WTC11 (cell line): ENCODE measurements around the gene EOLA1. TPM values are rescaled to one million over a fixed set of nuclear protein-coding genes. Genes with fewer than 3 reads are reported as not detected.
A peak's percentile ranks its signal among the peaks of the same experiment; 100 is the strongest.

ENCODE experiments used
- ATAC-seq: fragments of 200-7000 bp; cut with Tn5 transposase; 2 replicates; pipeline ENCODE4 v1.10.0; 2021; ENCODE audit warnings: mild to moderate bottlenecking, moderate library complexity
- Bru-seq: library from RNA; stranded (reverse); fragments of 400-500 nt; gene quantifications from one replicate; lab custom pipeline; 2021; lab: Mats Ljungman, UMichigan
- CTCF ChIA-PET: fragments of 300-600 bp; sonication (Branson Sonifier 250); formaldehyde crosslinking; loops from one replicate; lab custom pipeline; 2021; ENCODE audit warnings: antibody characterized with exemption; lab: Charles Lee
- POLR2A ChIA-PET: fragments of 350-600 bp; sonication (Branson Sonifier 250); formaldehyde crosslinking; loops from one replicate; lab custom pipeline; 2021; ENCODE audit warnings: antibody characterized with exemption; lab: Charles Lee
- DNase-seq: peaks from one replicate; pipeline ENCODE4 v3.0.0; 2021; ENCODE audit warnings: low spot score
- H3K27ac Mint-ChIP-seq: 2 replicates; pipeline ENCODE4 v1.8.0; 2021; ENCODE audit warnings: mixed read lengths
- H3K27me3 Mint-ChIP-seq: 2 replicates; pipeline ENCODE4 v1.8.0; 2021; ENCODE audit warnings: low read depth, mild to moderate bottlenecking, moderate library complexity, mixed read lengths
- H3K36me3 Mint-ChIP-seq: 2 replicates; pipeline ENCODE4 v1.8.0; 2021; ENCODE audit warnings: mixed read lengths
- H3K4me1 Mint-ChIP-seq: 2 replicates; pipeline ENCODE4 v1.8.0; 2022; ENCODE audit warnings: mixed read lengths
- H3K4me3 Mint-ChIP-seq: 2 replicates; pipeline ENCODE4 v1.8.0; 2021; ENCODE audit warnings: mild to moderate bottlenecking, moderate library complexity, mixed read lengths
- H3K9me3 Mint-ChIP-seq: 2 replicates; pipeline ENCODE4 v1.8.0; 2021; ENCODE audit warnings: mixed read lengths
- ATF6 ChIP-seq: sonication (generic); formaldehyde crosslinking; IDR thresholded peaks from 2 replicates; pipeline ENCODE4 v1.8.1; 2023; ENCODE audit warnings: mild to moderate bottlenecking, missing genetic modification reagents
- ELF4 ChIP-seq: sonication (generic); formaldehyde crosslinking; IDR thresholded peaks from 2 replicates; pipeline ENCODE4 v1.8.1; 2022; ENCODE audit warnings: low read depth, mild to moderate bottlenecking, moderate library complexity, missing genetic modification reagents
- FOXJ3 ChIP-seq: sonication (generic); formaldehyde crosslinking; IDR thresholded peaks from 2 replicates; pipeline ENCODE4 v1.9.0; 2021; ENCODE audit warnings: missing genetic modification reagents, mild to moderate bottlenecking, borderline replicate concordance
- GABPB1 ChIP-seq: sonication (generic); formaldehyde crosslinking; IDR thresholded peaks from 2 replicates; pipeline ENCODE4 v1.8.1; 2023; ENCODE audit warnings: mild to moderate bottlenecking, missing genetic modification reagents
- MAX ChIP-seq: sonication (generic); formaldehyde crosslinking; IDR thresholded peaks from 2 replicates; pipeline ENCODE4 v1.8.0; 2022; ENCODE audit warnings: mild to moderate bottlenecking, missing genetic modification reagents
- NFYB ChIP-seq: sonication (generic); formaldehyde crosslinking; conservative IDR thresholded peaks from 2 replicates; pipeline ENCODE4 v1.8.0; 2022; ENCODE audit warnings: low read depth, missing genetic modification reagents
- NR3C1 ChIP-seq: sonication (generic); formaldehyde crosslinking; conservative IDR thresholded peaks from 2 replicates; pipeline ENCODE4 v1.8.1; 2023; ENCODE audit warnings: low read depth, mild to moderate bottlenecking, missing genetic modification reagents
- TCF7 ChIP-seq: sonication (generic); formaldehyde crosslinking; IDR thresholded peaks from 2 replicates; pipeline ENCODE4 v1.8.0; 2022; ENCODE audit warnings: mild to moderate bottlenecking, low read depth, missing genetic modification reagents, moderate library complexity
- ZNF138 ChIP-seq: sonication (generic); formaldehyde crosslinking; conservative IDR thresholded peaks from 2 replicates; pipeline ENCODE4 v1.8.1; 2022; ENCODE audit warnings: mild to moderate bottlenecking, moderate library complexity, missing genetic modification reagents
- ZNF263 ChIP-seq: sonication (generic); formaldehyde crosslinking; IDR thresholded peaks from 2 replicates; pipeline ENCODE4 v1.8.1; 2022; ENCODE audit warnings: low read depth, mild to moderate bottlenecking, moderate library complexity, missing genetic modification reagents
- ZNF317 ChIP-seq: sonication (generic); formaldehyde crosslinking; IDR thresholded peaks from 2 replicates; pipeline ENCODE4 v1.8.1; 2023; ENCODE audit warnings: low read depth, mild to moderate bottlenecking, moderate library complexity, missing genetic modification reagents, borderline replicate concordance
- ZNF416 ChIP-seq: fragments of 250-450 bp; sonication (Bioruptor Pico); IDR thresholded peaks from 2 replicates; pipeline ENCODE4 v1.9.0; 2021; ENCODE audit warnings: mild to moderate bottlenecking, inconsistent platforms
- ZNF671 ChIP-seq: fragments of 250-450 bp; sonication (Bioruptor Pico); IDR thresholded peaks from 2 replicates; pipeline ENCODE4 v1.8.0; 2021; ENCODE audit warnings: mild to moderate bottlenecking
- ZSCAN18 ChIP-seq: fragments of 250-450 bp; sonication (Bioruptor Pico); IDR thresholded peaks from 2 replicates; pipeline ENCODE4 v2.1.2; 2022; ENCODE audit warnings: mild to moderate bottlenecking, moderate library complexity
- long read RNA-seq, 3 experiments: library from RNA in 1 of 3; library from capped mRNA in 1 of 3; library from polyadenylated mRNA in 1 of 3; unstranded in 2 of 3; stranded (forward) in 1 of 3; transcript quantifications; one replicate each; pipeline ENCODE4 v2.0.0, GENCODE V29; 2021
- total RNA-seq: library from RNA; stranded (reverse); gene quantifications from 3 replicates; pipeline ENCODE4 v1.2.3, GENCODE V29; 2021
- TF ChIP-seq, protein P1 (sequence below): sonication (generic); formaldehyde crosslinking; IDR thresholded peaks from 2 replicates; pipeline ENCODE4 v1.8.0; 2022; ENCODE audit warnings: missing genetic modification reagents
- TF ChIP-seq, protein P2 (sequence below): sonication (generic); formaldehyde crosslinking; conservative IDR thresholded peaks from 2 replicates; pipeline ENCODE4 v1.8.1; 2022; ENCODE audit warnings: mild to moderate bottlenecking, missing genetic modification reagents

Gene EOLA1
- total RNA-seq: 5.4 to 7.7 TPM (median 6.1 TPM) in 3 replicates
- percentile 28 among the genes with signal in this experiment for Bru-seq, nascent RNA
- long read RNA-seq, experiment 1, transcript CXorf40A-202 (5 exons, 1,148 nt): major isoform, 5 of 10 reads
- long read RNA-seq, experiment 1, partial matches to known transcripts: 0 of 10 reads
- long read RNA-seq, experiment 1, other reads (novel, unspliced or antisense): 2 of 10 reads
- long read RNA-seq, experiment 2, partial matches to known transcripts: 1 of 7 reads
- long read RNA-seq, experiment 2, other reads (novel, unspliced or antisense): 2 of 7 reads
- long read RNA-seq, experiment 3, transcript CXorf40A-204 (5 exons, 1,403 nt): major isoform, 6 of 15 reads
- long read RNA-seq, experiment 3, partial matches to known transcripts: 0 of 15 reads
- long read RNA-seq, experiment 3, other reads (novel, unspliced or antisense): 1 of 15 reads

- peak within 1 kb of the TSS; percentile 81 for H3K4me3 Mint-ChIP-seq
- TF ChIP-seq TCF7 (CRISPR knock-in tag) (no peak), ATF6 (CRISPR knock-in tag) (no peak), GABPB1 (CRISPR knock-in tag) (peak; percentile 16; the same call in 1 of the 2 replicates), MAX (peak; percentile 62; the same call in 1 of the 2 replicates)
- TF ChIP-seq, protein P1, sequence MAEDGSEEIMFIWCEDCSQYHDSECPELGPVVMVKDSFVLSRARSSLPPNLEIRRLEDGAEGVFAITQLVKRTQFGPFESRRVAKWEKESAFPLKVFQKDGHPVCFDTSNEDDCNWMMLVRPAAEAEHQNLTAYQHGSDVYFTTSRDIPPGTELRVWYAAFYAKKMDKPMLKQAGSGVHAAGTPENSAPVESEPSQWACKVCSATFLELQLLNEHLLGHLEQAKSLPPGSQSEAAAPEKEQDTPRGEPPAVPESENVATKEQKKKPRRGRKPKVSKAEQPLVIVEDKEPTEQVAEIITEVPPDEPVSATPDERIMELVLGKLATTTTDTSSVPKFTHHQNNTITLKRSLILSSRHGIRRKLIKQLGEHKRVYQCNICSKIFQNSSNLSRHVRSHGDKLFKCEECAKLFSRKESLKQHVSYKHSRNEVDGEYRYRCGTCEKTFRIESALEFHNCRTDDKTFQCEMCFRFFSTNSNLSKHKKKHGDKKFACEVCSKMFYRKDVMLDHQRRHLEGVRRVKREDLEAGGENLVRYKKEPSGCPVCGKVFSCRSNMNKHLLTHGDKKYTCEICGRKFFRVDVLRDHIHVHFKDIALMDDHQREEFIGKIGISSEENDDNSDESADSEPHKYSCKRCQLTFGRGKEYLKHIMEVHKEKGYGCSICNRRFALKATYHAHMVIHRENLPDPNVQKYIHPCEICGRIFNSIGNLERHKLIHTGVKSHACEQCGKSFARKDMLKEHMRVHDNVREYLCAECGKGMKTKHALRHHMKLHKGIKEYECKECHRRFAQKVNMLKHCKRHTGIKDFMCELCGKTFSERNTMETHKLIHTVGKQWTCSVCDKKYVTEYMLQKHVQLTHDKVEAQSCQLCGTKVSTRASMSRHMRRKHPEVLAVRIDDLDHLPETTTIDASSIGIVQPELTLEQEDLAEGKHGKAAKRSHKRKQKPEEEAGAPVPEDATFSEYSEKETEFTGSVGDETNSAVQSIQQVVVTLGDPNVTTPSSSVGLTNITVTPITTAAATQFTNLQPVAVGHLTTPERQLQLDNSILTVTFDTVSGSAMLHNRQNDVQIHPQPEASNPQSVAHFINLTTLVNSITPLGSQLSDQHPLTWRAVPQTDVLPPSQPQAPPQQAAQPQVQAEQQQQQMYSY: peak; percentile 63
- ATAC-seq (peak; percentile 39), DNase-seq (no peak)
- peaks cover 8% of the 10 kb centered on the region; the same call in 1 of the 2 replicates for H3K4me1 Mint-ChIP-seq
- peaks cover 10% of the 10 kb centered on the region for H3K27me3 Mint-ChIP-seq
- ChIA-PET CTCF (interaction anchor here (0.6 to 3.2 kb wide), 7 partner anchors 12 to 398 kb away, joined by 4 to 33 read pairs (median 9); partner anchors contain the start of genes EOLA2 and IDS), POLR2A (interaction anchor here (0.6 kb wide), 1 partner anchor 397 kb away, joined by 4 read pairs; the partner anchor contains the start of gene EOLA2)
- no peaks in the 10 kb centered on the region for H3K36me3 Mint-ChIP-seq
- H3K9me3 Mint-ChIP-seq: no peaks in the 10 kb centered on the region
- peak within 1 kb of the TSS; percentile 96 for H3K27ac Mint-ChIP-seq
Measured at GRCh38 chrX:149540621-149541520, at the start of gene EOLA1. Gene EOLA1 (plus strand): TSS chrX:149541012. CDS start chrX:149545631, 4,619 bp downstream.

GRCh38 chrX:149491812-149492211 is 49.0 kb upstream of the EOLA1 start:
- POLR2A ChIA-PET: no interaction called here
- Mint-ChIP-seq H3K27me3 (no peaks in the 10 kb centered on the region), H3K9me3 (no peaks in the 10 kb centered on the region), H3K36me3 (peaks cover 16% of the 10 kb centered on the region), H3K4me1 (no peaks in the 10 kb centered on the region)
- DNase-seq: no peak
- no peak for TF ChIP-seq ELF4 (CRISPR knock-in tag)
- TF ChIP-seq ZNF263 (CRISPR knock-in tag): no peak
- TF ChIP-seq, all 79 proteins: peak for 0
- no peak overlapping the region for H3K4me3 Mint-ChIP-seq
- CTCF ChIA-PET: interaction anchor here (1.0 kb wide), 1 partner anchor 13 kb away, joined by 3 read pairs; no protein-coding TSS in a partner anchor
- no peak overlapping the region for H3K27ac Mint-ChIP-seq
- no peak for ATAC-seq

GRCh38 chrX:149493567-149494562 is 46.9 kb upstream of the EOLA1 start:
- H3K36me3 Mint-ChIP-seq: peaks cover 16% of the 10 kb centered on the region
- H3K27me3 Mint-ChIP-seq: no peaks in the 10 kb centered on the region
- no peak overlapping the region for H3K27ac Mint-ChIP-seq
- H3K4me3 Mint-ChIP-seq: no peak overlapping the region
- ChIA-PET POLR2A (no interaction called here), CTCF (interaction anchor here (0.6 to 0.8 kb wide), 2 partner anchors 19 to 46 kb away, joined by 4 to 7 read pairs; no protein-coding TSS in a partner anchor)
- no peaks in the 10 kb centered on the region for H3K4me1 Mint-ChIP-seq
- ATAC-seq (peak; percentile 72), DNase-seq (no peak)
- no peaks in the 10 kb centered on the region for H3K9me3 Mint-ChIP-seq
- TF ChIP-seq ZNF138 (CRISPR knock-in tag) (no peak), ZNF416 (CRISPR knock-in tag) (no peak), NR3C1 (no peak), NFYB (CRISPR knock-in tag) (no peak), ZNF671 (no peak), ZSCAN18 (CRISPR knock-in tag) (no peak), ELF4 (CRISPR knock-in tag) (no peak), MAX (no peak), FOXJ3 (no peak), ZNF317 (no peak)
- TF ChIP-seq, protein P2, sequence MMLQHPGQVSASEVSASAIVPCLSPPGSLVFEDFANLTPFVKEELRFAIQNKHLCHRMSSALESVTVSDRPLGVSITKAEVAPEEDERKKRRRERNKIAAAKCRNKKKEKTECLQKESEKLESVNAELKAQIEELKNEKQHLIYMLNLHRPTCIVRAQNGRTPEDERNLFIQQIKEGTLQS (CRISPR knock-in tag): no peak
